Kidney tubule cell (primary cell): ENCODE measurements around the gene RRAS.
A peak's percentile ranks its signal among the peaks of the same experiment; 100 is the strongest.

ENCODE experiments used
- DNase-seq: peaks from one replicate; pipeline ENCODE4 v3.0.0-alpha.2; 2018; ENCODE audit warnings: low spot score

RRAS gene

DNA sequence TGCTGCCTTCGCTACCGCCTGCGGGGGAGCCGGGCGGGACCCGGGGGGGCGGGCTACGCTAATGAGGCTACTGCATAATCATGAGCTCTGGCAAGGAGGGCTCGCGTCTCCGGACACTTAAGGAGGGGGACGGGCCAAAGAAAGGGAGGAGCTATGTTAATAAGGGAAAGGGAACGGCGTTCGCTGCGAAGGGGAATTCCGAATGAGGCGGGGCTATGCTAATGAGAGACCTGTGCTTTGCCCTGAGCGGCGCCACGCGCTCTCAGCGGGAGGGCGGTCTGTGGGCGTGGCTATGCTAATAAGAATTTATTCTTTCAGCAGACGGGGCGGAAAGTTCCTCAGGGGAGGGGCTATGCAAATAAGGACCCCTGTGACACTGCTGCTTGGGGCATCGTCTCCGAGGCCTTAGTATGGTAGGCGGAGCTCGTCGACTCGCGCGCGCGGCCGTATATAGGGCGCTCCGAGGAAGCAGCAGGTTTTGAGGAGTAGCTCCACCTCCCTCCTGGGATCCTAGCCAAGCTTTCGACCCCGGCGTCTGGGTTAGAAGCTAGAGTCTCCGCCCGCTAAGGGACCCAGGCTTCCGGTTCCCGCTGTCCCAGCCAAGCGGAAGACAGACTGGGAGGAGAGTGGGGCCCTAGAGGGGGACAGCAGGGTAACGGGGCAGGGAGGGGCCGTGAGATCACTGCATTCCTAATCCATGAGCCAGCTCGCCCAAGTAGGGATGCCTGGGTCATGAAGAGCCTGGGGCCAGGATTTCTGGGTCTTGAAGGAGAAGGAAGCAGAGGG is at the start of gene RRAS:
Gene RRAS, minus strand, starts transcription at position 31 of the 786 bp plus-strand sequence. CDS start 45 bp downstream, outside the sequence.
- peak; percentile 100 for DNase-seq

DNA sequence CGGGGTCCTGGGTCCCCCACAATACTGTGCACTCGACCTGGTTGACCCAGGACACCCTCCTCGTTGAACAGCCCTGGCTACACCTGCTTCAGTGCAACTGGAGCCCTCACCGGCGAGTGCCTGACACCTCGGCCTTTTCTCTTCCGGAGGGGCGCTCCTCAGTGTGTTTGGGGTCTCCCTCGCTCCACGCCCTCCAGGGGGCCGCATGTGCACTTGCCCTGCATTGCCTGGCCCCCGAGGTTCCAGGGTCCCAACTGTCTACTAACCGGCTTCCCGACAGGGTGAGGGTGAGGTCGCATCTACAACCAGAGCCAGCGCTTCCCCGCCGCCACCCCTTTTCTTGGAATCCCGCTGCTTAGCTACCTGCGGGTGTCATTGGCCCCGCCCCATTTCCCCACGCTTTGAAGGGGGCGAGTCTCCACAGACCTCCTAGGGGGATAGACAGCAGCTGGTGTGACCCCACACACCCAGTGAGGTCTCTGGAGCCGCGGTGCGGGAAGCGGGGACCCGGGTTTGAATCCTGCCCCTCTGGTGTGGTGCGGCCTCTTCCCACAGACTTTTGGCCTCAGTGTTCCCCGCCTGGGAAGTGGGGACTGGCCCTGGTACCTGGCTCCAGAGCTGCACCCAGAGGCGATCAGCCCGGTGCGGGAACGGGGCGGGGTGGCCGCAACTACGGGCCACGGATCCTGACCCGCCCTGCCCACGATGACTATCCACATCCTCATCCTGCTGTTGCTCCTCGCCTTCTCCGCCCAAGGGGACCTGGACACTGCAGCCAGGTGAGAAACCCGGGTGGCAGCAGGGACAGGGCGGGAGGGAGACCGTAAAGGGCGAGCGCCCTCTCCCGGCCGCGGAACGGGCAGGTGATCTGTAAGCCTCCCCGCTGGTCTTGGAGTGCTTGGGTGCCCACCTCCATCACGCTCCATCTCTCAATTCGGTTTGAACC is 49.5 kb upstream of the RRAS start, which contains the start of gene ADM5:
Gene ADM5, plus strand, starts transcription at position 462 of the 946 bp plus-strand sequence. Its CDS starts 244 bp downstream, at position 706.
- DNase-seq = peak; percentile 55

DNA sequence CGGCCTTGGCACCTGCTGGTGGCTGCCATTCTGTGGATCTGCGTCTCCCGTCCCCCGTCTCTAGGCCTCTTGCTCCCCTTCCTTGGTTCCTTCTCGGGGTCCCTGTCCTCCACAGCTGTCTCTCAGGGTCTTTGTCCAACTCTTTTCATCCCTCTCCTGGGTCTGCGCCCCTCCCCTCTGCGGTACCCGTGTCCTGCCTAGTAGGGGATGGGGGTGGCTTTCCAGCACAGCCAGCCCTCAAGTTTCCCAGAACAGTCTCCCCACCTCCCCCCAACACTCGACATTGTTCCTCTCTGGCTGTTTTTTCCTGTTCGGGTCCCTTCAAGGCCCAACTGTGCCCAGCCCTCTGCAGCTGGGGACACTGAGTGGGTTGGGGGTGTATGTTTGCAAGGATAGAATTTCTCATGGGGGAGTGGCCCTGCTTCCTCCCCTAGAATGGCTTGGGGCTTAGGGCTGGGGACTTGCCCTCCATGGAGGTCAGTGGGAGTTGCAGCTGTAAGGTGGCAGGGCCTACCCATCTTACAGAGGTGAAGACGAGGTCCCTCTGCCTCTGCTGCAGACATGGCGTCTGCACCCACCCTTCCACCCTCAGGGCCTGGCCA is 48.7 kb upstream of the RRAS start:
- no peak for DNase-seq

DNA sequence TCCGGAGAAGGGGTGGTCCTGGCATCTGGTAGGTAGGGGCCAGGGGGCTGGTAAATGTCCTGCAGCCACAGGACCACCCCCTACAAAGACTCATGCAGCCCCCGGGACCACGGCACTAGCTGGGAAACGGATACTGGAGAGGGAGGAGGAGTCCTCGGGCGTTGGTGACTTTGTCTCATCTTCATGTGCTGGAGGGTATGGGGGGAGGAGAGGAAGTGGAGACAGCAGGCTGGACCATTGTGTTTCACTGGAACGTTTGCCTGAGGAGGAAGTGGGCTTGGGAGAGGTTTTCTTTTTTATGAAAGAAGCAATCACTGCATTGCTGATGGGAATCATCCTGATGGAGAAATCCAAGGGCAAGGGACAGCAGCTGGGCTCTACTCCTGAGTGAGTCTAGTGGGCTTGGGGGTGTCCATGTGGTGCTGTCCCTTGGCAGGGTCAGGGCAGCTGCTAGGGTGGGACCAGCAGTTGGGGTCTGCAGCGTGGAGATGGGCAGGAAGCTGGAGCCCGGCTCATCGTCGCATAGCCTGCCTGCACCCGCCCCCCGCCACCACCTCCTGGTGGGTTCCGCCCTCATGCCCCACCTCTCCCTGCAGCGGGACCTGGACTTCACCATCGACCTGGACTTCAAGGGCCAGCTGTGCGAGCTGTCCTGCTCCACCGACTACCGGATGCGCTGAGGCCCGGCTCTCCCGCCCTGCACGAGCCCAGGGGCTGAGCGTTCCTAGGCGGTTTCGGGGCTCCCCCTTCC is 47.8 kb upstream of the RRAS start:
- no peak for DNase-seq

DNA sequence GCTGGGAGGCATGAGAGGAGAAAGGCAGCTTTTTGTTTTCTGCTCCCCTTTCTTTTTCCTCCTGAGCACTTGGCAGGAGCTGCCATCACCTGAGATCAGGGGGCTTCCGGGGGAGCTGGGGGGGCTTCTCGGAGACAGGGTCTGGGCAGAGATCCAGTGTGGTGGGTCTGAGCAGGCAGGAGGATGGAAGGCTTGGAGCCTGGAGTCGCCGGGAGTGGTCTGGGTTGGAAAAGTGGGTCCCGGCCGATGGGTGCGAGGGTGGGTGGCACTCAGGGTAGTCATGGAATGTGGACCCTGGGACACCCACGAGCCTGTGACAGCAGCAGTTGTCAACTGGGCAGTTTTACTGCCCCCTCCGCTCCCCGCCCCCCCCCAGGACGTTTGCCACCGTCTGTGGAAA is 47.2 kb upstream of the RRAS start:
- DNase-seq = no peak

DNA sequence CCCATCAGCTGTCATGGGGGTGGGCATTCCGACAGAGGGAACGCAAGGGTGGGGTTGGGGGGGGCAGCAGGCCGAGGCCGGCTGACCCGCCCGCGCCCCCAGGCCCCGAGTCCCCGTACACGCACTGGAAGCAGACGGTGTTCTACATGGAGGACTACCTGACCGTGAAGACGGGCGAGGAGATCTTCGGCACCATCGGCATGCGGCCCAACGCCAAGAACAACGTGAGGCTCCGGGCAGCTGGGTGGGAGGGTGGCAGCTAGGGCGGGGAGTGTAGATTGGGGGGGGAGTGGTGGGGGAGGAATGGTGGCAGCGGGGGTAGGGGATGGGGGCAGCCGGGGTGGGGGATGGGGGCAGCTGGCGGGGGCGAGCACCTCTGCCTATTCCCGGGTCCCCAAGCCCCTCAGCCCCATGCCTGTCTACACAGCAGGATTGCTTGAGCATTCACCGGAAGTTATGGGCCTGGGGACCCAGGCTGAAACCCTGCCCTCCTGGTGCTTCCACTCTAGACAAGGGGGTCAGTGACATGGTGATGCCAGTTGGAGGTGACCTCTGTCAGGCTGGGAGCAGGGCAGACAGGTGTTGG is 46.7 kb upstream of the RRAS start:
- DNase-seq = no peak

DNA sequence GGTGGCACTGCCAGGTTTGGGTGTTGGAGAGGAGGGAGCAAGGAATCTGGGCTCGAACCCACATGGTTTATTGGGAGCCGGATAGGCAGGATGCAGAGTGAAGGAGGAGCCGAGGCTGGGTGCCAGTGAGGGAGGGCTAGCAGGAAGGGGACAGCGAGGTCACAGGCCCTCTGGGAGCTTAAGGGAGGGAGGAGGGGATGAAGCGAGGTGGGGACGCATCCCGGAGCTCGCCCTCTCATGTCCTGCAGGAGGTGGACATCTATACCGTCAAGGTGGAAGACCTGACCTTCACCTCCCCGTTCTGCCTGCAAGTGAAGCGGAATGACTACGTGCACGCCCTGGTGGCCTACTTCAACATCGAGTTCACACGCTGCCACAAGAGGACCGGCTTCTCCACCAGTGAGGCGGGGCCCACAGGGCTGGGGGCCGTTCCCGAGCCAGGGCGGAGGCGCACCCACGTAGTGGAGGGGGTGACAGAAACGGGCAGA is 45.9 kb upstream of the RRAS start:
- DNase-seq = no peak

DNA sequence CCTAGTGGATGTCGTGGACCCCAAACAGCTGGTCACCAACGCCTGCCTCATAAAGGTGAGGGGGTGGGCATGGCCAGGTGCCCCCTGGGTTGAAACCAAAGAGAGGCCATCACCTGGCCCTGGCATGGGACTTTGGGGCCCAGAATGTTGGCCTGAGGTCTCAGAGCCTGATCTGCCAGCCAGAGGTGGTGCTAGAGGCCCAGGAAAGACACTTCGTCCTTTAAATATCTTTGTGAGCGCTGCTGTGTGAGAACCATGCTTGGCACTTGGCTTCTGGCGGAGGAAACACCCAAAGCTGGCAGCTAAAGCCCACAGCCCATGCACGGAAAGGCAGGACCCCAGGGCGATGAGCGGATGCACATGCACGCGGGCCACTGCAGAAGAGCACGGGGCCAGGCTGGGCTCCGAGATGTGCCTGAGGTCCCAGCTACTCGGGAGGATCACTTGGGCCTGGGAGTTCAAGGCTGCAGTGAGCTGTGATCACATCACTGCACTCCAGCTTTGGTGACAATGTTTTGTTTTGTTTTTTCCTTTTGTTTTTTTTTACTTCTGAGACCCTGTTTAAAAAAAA is 45.1 kb upstream of the RRAS start:
- DNase-seq = no peak

DNA sequence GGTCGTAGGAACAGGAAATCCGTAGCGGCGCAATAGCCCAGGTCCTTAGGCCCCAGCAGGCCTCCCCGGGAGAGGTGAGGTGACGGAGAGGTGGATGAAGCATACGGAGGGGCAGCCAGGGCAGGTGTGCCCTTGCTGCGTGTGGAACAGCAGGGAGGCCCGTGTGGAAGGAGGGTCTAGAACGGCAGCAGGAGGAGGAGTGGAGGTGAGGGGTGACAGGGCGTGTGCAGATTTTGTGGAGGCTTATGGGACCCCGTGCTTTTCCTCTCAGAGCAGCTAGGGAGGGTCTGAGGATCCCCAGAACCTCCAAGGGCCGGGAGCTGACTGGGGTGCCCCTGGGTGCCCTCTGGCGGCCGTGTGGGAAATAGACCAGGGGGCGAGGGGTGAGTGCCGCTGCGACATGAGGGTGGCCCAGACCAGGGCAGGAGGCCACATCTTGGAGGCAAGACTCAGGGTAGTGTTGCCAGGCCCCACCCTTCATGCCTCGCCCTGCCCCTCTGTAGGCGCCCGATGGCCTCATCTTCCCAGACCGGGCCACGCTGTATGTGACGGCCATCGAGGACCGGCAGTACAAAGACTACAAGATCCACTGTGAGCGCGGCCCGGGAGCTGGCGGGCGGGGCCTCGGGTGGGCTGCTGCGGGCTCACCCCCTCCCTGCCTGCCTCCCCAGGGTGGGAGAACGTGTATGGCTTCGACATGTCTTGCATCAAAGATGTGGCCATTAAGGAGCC is 44.5 kb upstream of the RRAS start:
- no peak for DNase-seq

DNA sequence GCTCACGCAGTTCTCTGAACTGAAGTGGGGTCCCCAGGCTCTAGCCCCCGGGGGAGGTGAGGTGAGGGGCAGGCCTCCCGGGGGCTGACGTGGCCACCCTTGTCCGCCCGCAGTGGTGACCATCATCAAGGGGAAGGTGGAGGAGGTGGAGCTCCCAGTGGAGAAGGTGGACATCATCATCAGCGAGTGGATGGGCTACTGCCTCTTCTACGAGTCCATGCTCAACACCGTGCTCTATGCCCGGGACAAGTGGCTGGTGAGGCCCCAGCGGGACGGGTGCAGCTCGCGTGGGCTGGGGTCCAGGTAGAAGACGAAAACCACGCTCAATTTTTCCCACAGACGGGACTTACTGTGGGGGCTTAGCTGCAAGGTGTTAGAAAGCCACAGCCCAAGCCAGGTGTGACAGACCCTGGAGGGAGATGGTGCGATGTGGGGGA is 43.9 kb upstream of the RRAS start:
- no peak for DNase-seq

DNA sequence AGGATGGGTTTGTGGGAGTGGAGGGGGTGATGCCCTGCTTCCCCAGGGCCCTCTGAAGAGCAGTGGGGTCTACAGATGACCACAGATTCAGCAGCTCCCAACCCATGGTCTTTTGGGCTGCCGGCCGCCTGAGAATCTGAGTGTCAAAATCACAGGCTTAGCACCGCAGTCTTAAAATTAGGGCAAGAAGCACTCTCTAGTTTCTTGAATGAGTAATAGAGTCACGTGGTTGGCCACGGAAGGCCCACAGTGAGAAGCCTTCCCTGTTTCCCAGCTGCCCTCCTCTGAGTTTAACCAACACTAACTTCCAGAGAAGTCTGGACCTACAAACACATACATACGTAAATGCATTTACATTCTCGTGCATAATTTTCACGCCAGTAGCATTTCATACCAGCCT is 42.3 kb upstream of the RRAS start:
- no peak for DNase-seq

DNA sequence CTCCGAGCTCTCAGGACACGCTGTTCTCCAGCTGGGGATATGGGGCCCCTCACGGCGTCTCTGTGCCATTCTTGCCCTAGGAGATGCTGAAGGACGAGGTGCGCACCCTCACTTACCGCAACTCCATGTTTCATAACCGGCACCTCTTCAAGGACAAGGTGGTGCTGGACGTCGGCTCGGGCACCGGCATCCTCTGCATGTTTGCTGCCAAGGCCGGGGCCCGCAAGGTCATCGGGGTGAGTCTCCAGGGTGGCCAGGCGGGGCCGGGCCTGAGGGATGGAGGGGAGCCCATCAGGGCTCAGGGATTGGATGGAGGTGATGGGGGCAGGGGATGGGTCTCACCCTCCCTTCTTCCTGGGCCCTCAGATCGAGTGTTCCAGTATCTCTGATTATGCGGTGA is 41.9 kb upstream of the RRAS start:
- no peak for DNase-seq

DNA sequence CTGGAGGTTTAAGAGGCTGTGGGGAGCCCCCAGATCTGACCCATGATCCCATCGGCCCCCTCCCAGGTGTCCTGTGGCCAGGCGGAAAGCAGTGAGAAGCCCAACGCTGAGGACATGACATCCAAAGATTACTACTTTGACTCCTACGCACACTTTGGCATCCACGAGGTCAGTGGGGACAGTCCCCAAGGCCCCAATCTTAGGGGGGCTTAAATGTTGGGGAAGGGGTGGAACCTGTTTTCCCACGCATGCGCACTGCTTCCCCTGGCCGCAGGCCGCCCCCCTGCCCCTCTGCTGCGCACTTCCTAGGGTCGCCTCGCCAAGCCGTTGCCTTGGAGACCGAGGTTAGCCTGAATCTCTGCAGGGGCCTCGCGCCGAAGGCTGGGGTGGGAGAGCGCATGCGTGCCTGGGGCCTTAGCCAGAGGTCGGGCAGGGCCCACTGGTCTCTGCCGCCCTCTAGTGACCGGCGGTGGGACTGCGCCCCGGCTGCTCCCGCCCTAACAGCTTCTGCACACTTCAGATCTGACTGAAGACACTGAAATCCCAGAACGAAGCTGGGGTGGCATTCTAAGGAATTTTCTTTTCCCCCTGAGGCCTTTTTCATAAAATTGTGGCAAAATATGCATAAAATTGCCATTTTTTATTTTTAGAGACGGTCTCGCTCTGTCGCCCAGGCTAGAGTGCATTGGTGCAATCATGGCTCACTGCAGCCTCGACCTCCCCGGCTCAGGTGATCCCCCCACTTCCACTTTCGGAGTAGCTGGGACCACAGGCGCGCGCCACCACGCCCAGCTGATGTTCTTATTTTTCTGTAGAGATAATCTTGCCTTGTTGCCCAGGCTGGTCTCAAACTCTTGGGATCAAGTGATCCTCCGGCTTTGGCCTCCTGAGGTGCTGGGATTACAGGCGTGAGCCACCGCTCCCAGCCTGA is 40.7 kb upstream of the RRAS start:
- DNase-seq = peak; percentile 85

DNA sequence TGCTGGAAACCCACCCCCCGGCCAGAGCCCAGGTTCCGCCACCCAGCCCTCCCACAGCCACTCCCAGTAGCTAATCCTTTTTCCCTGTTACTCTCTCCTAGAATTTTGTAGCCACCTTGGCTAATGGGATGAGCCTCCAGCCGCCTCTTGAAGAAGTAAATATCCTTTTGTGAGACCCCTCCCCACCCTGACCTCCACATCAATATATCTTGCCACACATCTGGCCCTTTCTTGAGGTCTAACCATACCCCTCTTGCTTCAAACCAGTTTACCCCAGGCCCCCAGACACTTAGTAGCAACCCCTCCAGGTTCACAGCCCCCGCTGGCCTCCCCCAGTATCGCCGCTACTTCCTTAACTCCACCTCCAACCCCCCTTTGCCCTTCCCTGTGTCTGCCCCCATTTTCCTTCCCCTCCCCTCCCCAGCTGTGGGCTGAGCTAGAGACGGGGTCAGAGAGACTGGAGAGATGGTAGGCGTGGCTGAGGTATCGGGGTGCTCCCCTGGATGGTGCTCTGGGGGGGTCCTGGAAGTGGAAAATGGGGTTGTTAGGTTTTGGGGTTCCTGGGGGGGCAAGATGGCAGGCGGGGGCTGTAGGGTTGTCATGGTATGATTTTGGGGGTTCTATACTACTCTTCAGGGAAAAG is 39.9 kb upstream of the RRAS start:
- no peak for DNase-seq

DNA sequence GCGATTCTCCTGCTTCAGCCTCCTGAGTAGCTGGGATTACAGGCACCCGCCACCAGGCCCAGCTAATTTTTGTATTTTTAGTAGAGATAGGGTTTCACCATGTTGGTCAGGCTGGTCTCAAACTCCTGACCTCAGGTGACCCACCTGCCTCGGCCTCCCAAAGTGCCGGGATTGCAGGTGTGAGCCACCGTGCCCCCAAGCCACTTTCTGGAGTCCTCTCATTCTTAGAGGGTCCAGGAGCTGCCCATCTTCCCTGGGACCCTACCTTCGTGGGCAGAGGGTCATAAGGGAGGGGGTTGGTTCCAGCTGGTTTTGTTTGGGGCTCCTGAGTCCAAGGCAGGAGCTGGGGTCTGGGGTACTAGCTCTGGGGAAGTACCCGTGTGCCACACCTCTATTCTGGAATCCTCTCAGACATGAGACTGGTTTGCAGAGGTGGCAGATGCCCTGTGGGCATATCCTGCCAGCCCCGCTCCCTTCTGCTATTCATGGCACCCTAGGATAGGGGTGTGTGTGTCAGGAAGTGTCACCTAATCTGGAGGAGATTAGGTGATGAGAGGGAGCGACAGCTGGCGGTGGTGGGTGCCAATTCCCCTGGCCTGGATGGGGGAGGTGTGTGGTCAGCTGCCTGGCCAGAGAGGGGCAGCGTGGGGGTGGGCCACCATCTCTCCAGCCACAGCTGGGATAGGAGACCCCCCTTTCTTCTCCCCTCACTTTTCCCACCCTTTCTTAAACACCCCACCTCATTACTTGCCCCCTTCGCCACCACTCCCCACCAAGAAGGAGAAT is 39.2 kb upstream of the RRAS start:
- DNase-seq = no peak

DNA sequence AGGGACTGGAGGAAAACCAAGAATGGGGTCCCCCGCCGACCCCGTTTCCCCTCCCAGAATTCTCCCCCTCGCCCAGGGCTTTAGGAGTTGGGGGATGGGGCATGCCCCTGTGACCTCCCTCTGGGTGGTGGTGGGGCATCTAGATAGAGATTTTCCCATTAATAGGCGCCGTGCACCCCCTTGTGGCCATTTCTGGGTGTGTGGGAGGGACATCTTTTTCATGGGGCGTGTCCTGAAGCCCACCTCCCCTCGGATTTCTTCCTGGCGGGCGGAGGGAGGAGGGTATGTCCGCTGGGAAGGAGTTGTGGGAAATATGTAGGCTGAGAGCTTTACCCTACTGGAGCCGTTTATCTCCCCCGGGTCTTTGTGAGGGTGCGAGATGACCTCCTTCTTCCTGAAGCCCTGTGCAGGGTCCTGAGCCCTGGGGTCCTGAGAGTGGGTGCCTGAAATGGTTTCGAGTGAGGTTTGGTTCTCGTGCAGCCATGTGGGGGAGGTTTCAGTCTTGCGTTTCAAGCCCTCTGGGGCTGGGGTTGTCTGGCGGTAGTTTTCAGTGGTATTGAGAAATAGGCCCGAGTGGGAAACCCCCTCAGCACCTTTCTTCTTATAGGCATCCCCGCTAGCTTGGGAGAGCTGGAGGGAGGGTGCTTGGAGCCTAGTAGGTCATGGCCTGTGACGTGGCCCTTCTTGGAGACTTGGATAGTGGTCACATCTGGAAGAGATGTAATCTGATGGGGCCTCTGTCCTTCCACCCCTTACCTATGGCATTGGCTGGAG is 38.1 kb upstream of the RRAS start:
- DNase-seq = peak; percentile 67
